Fibroblast of lung (primary cell): ENCODE data around the gene CCNI.

Experiments
- EZH2 ChIP-seq: IDR thresholded peaks from 2 replicates; pipeline ENCODE4 v1.5.1; 2012; ENCODE audit warnings: low read length, control low read depth, mild to moderate bottlenecking; ENCODE audit errors: missing control alignments
- TF ChIP-seq, protein P1 (sequence below), 2 donors: IDR thresholded peaks in 1 of 2; conservative IDR thresholded peaks in 1 of 2; 1 replicate in 1 of 2; 2 replicates in 1 of 2; pipeline ENCODE4 v1.5.1; 2011 to 2012; ENCODE audit warnings: low read length in 2 of 2, control low read depth in 1 of 2, inconsistent platforms in 1 of 2, low read depth in 1 of 2, mild to moderate bottlenecking in 1 of 2

DNA sequence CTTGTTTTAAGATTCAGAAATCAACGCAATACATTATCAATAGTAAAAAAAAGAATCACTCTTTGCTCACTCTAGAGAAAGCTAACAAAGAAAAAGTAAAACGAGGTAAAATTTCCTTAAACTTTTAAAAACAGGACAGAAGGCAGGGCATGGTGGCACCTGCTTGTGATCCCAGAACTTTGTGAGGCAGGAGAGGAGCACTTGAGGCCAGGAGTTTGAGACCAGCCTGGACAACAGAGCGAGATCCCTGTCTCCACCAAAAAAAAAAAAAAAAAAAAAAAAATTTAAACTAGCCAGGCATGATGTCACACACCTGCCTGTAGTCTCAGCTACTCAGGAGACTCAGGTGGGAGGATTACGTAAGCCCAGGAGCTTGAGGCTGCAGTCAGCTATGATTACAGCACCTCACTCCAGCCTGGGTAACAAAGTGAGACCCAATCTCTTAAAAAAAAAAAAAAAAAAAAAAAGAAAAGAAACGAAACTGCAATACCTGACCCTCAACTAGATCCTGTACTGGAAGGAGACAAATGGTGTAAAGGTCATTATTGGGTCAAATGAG is 3.5 kb downstream of the CCNI start:
- TF ChIP-seq, protein P1, sequence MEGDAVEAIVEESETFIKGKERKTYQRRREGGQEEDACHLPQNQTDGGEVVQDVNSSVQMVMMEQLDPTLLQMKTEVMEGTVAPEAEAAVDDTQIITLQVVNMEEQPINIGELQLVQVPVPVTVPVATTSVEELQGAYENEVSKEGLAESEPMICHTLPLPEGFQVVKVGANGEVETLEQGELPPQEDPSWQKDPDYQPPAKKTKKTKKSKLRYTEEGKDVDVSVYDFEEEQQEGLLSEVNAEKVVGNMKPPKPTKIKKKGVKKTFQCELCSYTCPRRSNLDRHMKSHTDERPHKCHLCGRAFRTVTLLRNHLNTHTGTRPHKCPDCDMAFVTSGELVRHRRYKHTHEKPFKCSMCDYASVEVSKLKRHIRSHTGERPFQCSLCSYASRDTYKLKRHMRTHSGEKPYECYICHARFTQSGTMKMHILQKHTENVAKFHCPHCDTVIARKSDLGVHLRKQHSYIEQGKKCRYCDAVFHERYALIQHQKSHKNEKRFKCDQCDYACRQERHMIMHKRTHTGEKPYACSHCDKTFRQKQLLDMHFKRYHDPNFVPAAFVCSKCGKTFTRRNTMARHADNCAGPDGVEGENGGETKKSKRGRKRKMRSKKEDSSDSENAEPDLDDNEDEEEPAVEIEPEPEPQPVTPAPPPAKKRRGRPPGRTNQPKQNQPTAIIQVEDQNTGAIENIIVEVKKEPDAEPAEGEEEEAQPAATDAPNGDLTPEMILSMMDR (conservative IDR thresholded peaks at IDR 0.05 in 1 of 2, IDR thresholded peaks at IDR 0.05 in 1 of 2; ENCODE audit: low read depth in 1 of 2, low read length in 2 of 2), result no peak
- no peak for TF ChIP-seq EZH2
